Esophagus mucosa (tissue), 1 donor: ENCODE data around the gene RINL. TPM values are rescaled to one million over a fixed set of nuclear protein-coding genes. Genes with fewer than 3 reads are reported as not detected.

Experiments
- ATAC-seq: fragments of 200-7000 bp; cut with Tn5 transposase; one replicate; pipeline ENCODE4 v1.9.1; 2020
- total RNA-seq: library from RNA; stranded (reverse); gene quantifications from one replicate; pipeline ENCODE4 v1.2.4, GENCODE V29; 2023
- donor health status: DM: yes; HTN: yes; CAD: no.

RINL gene, protein sequence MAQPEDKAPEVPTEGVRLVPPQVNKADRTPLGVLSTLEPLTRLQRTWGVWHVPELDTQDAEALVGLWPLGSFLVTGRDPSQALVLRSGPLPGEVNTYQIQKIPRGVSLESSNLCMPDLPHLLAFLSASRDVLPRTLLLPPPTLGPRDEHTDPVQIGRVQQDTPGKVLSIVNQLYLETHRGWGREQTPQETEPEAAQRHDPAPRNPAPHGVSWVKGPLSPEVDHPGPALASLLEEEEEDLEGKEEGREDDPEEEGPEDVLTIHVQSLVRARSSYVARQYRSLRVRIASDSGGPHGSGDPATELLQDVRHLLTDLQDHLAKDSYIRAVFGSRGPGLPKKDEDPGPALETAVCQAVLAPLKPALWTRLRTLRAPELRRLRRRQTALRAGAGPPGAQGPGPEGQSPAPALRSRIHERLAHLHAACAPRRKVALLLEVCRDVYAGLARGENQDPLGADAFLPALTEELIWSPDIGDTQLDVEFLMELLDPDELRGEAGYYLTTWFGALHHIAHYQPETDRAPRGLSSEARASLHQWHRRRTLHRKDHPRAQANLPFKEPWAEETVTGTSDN
- 7.6 TPM for total RNA-seq

DNA sequence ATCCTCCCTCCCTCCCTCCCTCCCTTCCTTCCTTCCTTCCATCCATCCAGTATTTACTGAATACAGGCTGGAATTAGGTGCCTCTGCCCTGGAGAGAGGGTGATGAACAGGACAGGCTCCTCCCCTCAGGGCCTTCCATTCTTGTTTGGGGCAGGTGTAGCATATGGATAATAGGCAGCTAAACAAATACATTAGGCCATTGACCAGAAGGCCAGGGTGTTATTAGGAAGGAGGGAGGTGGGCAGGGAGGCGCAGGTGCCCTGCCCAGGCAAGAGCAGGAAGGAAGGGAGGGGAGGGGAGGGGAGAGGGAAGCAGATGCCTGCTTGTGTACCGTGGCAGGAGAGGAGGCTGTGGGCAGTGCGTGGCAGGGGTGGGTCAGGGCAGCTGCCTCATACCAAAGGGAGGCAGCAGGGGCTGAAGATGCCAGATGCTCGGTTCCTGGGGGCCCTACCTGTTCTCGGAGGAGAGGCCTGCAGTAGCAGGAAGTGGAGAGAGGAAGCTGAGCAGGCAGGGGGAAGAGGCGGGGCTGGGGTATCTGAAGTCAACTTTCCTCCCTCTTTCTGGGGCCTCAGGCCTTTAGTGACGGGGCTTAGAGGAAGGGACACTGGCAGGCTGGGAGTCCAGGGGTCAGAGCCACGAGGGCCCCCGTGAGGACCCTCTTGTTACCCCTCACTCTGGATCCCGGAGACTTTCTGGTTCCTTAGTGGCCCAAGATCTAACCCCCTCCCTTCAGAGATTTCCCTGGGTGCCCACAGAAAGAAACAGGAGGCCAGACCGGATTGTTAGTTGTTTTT lies at the start of gene RINL:
Gene RINL (minus strand): TSS at position 495 of the 794 bp plus-strand sequence. CDS start 1,533 bp downstream, outside the sequence.
- ATAC-seq: peak; percentile 41

DNA sequence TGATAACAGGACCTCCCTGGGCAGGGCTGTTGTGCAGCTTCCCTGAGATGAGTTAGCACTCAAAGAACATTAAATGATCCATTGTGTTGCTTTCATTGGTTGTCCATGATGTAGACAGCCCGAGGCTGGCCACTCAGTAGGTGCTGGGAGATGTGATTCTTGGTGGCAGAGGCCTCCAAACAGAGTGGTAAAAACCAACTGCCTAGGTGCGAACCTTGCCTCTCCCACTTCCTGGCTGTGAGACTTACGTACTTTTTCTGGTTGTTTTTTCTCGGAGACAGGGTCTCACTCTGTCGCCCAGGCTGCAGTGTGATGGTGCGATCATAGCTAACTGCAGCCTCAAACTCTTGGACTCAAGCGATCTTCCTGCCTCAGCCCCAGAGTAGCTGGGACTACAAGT lies 46.3 kb upstream of the RINL start:
- ATAC-seq: no peak

DNA sequence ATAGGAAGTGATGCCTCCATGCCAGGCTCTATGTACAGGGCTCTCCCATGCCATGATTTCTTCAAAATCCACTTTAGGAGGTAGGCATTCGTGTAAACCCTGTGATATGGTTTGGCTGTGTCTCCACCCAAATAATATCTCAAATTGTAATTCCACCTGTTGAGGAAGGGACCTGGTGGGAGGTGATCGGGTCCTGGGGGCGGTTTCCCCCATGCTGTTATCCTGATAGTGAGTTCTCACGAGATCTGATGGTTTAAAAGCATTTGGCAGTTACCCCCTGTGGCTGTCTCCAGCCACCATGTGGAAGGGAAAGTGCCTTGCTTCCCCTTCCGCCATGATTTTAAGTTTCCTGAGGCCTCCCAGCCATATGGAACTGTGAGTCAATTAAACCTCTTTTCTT lies 44.4 kb upstream of the RINL start:
- ATAC-seq: no peak

DNA sequence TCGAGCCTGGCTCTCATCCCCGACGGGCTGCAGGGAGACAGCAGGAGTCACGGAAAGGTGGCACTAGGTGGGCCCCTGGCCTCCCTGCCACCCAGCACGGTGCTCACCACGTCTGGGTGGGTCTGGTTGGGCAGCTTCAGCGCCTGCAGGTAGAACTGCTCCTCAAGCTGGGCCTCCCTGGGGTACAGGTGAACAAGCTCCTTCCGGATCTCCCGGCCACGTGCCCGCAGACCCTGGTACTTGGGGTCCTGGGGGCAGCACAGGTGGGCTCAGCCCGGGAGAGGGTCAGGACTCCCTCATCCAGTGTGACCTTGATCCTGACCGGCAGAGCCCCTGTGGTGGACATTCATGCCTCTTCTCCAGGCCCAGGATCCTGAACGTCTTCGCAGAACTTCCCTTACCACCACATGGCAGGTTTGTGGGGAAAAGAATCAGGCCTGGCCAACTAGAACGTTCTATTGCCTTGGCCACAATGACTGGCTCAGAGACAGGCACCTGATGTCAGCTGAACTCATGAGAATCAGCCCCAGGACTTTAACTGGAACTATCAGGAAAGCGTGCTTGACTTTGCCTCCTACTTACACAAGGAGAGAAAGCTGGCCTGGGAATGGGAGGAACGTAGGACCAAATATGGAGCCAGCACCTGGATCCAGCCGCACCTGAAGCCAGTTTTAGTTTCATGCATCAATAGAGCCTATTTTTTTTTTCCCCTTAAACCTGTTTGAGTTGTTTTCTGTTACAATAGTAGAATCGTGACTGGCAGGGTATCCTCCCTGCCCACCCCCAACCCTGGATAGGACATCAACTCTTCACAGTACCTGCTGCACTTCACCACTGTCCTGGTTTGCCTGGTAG lies 43.6 kb upstream of the RINL start:
- no peak for ATAC-seq

DNA sequence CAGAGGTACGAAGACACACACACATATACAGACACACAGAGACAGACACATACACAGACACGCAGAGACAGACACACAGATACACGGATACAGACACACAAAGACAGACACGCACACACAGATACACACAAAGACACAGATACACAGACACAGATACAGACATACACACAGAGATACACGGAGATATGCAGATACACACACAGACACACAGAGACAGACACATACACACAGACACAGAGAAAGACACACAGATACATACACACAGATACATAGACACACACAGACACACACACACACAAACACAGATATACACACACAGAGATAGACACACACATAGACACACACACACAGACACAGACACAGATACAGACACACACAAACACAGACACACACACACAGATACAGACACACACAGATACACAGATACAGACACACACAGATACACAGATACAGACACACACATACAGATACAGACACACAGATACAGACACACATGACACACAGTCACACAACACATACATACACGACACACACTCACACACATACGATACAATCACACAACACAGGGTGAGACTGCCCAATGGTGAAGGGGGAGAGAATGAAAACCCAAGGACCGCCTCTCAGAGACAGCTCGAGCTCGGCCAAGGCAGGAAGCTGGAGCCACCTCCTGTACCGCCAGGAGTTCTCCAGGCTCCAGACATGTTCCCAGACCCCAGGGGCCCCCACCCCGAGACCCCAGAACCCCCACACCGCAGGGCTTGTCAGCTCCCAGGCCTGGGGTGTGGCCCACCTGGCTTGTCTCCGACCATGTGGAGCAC lies 42.7 kb upstream of the RINL start:
- no peak for ATAC-seq

DNA sequence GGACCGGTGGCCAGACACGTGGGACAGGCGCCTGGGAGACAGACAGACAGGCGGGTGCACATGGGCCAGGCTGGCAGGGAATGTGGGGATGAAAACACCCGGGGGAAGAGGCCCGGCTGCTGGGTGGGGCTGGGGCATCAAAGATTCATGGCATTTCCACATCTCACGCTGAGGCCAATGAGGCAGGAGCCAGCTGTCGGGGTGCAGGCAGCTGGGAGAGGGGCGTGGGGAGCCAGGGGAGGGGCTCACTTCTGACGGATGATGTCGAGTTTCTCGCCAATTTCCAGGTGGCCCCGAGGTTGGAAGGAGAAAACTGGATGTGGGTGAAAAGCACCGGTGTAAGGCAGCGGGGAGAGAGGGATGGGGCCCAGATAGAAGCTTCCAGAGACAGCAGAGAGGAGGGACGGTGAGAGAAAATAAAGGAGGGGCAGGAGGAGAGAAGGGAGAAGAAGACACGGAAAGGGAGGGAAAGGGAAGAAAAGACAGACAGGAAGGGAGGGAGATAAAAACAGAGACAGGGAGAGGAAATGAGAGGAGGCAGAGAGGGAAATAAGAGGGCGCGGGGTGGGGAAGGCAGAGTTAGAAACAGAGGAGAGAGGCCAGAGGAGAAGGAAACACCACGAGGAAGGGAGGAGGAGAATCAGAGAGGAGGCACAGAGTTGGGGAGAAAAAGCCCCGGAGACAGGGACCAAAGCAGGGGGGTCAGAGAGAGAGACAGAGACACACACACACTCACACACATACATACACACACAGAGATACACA lies 41.9 kb upstream of the RINL start:
- ATAC-seq: no peak

DNA sequence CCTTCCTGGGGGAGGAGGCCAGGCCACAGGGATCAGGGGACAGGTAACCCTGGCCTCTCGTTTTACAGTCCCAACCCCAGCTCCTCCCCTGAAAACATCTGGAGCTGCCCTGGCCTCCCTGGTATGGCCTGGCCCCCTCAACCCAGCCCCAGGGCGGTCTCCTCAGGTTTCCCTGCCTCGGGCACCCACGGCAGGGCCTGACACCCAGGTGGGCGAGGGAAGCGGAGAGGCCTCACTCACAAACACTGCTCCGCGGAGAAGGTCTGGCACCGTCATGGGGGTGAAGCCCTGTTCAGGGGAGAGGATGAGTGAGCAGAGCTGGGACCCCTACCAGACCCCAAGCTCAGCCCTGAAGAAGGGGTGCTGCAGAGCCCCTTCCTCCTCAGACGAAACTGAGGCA lies 40.5 kb upstream of the RINL start:
- ATAC-seq: no peak

DNA sequence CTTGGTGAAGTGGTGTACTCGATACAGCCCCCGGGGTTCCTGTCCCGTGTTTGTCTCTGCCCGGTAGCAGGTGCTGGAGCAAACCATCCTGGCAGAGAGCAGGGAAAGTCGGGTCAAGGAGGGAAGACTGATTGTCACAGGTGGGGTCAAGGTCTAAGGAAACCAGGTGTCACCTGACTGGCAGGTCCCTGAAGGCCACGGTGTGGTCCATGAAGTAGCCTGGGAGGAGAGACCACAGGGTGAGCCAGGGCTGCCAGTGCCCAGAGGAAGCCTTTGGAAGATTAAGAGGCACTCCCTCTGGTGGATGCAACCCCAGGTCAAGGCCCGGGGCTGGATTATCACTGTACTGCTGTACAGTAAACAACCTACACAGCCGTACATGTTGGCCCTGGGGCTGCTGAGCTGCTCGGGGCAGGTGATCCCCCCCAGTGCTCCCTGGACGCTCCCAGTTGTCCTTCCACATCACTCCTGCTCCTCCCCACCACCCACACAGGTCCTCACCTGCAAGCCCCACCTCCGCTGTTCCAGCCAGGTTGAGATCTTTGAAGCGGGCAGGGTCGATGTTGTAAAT lies 39.9 kb upstream of the RINL start:
- peak; percentile 53 for ATAC-seq

DNA sequence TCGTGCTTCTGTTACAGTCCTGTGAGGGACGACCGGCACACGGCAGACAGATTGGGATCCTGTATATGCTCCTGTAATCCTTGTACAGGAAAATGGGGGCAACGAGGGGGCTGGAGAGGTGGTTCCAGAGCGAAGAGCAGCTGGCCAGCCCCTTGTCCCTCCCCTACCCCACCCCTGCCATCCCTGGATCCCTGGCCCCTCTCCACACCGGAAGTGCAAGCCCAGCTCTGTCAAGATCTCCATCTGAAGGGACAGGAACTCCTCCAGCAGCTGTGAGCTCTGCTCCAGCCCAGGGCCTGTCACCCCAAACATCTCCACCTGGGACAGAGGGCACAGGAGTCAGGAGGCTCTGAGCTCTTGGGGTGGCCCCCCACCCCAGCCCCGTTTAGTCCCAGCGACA lies 39.4 kb upstream of the RINL start:
- ATAC-seq: no peak

DNA sequence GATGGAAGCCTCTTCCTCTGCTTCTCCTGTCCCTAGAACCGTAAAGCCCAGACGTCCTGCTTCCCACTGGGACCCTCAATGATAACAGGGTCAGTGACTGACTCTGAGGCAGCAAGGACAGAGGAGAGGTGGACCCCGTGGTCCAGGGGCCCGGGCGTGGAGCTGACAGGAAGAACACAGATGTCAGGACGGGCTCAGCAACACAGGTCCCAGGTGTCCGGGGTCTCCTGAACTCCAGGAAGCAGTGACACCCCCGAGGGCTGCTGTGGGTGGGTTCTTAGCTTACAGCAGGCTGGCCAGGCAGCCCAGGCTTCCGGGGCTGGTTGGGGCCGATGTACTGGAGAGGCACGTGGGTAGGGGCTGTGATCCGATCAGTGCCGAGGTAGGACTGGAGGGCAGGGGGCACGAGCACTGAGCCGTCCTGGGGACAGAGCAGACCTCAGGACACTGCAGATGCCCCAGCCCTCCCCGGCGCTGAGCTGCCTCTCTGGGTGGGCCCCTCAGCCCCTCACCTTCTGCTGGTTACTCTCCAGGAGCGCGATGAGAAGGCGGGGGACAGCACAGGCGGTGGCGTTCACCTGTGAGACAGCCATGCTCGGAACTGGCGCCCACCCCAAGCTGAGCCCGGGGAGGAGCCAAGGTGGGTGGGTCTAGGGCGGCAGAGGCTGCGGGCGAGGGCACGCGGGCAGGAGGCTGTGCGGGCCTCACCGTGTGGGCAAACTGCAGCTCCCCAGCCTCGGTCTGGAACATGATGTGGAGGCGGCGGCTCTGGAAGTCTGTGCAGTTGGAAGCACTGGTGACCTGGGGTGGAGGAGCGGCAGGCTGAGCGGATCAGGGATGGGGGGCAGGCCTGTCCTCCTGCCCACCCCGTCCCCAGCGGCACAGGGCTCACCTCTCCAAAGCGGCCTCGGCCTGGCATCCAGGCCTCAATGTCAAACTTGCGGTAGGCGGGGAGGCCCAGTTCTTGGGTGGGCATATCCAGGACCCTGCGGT lies 37.5 kb upstream of the RINL start:
- ATAC-seq: no peak

DNA sequence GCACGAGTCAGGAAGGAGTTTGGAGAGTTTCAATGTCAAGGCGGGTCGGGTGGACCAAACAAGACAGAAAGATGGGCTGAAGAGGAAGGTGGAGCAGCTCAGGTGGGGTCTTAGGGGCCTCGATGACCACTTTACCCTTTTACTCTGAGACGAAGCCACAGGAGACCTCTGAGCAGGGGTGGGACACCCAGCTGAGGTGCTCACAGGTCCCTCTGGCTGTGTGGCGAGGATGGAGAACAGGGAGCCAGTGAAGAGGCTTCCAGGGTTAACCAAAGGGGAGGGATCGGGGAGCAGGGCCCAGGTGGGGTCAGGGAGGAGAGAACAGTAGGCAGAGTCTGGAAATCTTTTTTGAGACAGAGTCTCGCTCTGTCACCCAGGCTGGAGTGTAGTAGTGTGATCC lies 35.9 kb upstream of the RINL start:
- ATAC-seq: no peak

DNA sequence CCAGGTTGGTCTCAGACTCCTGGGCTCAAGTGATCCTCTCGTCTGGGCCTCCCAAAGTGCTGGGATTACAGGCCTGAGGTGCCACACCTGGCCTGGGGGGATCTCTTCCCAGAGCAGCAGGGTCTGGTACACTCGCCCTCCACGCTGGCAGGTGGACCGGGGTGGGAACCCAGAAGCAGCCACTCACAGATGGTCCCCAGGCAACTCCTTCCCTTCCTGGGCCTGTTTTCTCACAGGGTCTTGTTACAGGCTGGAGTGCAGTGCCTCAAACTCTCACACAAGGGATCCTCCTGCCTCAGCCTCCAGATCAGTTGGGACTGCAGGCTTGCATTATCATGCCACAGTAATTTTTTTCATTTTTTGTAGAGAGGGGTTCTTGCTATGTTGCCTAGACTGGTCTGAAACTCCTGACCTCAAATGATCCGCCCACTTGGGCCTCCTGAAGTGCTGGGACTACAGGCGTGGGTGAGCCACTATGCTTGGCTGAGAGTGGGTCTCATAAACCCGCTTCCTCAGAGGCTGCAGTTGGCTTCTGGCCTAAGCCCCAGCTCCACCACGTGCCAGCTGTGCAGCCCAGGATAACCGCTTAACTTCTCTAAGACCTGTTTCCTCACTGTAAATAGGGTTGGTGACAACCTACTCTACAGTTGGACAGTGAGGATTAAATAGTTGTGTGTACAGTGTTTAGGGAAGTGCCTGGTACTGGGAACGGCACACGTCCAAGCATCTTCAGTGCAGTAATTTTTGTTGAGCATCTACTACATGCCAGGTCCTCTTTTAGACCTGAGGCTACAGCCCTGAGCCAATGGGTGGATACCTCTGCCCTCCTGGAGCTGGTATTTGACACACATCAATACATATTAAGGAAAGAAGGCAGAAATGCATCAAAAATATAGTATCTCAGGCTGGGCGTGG lies 34.8 kb upstream of the RINL start:
- ATAC-seq: no peak

DNA sequence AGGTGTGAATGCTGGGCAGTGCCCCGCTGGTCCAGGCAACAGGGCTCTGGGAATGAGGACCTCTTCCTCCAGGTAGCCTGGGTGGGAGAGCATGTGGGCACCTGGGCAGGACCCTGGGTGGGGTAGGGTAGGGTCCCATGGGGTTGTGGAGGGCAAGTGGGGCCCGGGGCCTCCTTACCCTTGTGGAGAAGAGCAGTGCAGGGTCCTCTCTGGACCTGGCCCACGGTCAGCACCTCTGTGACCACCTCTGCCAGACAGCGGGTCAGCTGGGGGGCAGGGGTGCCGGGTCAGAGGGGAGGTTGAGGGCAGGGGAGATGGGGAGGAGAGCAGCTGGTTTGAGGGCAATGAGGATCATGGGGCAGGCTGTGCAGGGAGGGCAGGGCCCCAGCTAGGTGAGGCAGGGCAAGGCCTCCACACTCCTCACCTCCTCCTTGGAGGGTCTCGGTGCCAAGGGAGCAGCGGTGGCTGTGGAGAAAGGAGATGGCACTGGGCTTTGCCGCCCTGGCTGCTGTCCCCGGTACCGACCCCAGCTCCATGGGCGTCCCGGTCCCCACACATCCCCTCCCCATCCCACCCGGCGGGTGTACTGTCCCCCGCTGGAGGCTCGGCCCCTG lies 33.4 kb upstream of the RINL start:
- no peak for ATAC-seq

DNA sequence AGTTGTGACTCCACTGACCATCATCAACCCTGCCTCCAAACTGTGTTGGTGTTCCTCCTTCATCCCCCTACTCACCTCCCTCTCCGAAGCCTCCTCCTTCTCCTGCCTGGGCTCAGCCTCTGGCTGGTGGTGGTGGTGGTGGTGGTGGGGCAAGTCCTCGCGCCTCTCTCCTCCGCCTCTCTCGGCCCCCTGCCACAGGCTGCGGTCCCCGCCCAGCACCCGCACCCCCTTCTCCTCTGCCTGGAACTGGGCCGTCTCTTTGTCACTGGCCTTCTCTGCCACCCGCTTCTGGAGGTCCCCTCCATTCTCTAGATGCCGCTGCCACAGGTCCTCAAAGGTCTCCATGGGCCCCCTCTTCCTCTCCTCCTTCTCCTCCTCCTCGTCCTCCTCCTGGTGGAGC lies 32.4 kb upstream of the RINL start:
- ATAC-seq: no peak

DNA sequence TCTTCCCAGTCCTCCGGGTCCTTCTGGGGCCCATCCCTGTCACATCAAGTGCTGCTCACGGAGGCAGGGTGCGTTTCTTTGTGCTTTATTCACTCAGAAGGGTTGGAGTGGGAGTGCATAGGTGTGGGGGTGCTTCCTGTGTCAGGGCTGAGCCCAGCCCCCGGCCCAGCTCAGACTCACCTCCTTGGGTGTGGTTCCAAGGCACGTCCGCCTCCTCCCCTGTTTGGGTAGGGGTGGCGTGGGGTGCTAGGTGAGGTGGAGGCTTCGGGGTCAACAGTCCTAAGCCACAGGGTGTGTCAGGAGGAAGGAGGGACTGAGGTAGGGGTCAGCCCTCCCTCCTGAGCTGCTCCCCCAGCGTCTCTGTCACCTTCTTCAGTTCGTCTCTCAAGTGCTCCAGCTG lies 30.8 kb upstream of the RINL start:
- no peak for ATAC-seq

DNA sequence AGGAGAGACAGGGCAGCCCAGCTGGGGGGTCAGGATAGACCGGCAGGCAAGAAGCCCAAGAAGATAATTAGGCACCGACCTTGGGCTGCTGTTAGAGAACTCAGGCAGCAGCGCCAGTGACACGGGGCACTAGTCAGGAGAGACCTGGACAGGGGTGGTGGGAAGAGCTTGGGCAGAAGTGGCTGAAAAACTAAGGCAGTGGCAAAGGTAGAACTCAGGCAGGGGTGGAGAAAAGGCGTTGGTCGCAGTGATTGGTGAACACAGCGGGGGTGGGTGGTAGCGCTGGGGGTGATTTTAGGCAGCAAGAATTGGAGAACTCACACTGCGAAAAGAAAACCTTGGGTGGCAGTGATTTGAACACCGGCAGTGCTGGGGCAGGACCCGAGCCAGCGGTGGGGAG lies 29.6 kb upstream of the RINL start:
- ATAC-seq: no peak

DNA sequence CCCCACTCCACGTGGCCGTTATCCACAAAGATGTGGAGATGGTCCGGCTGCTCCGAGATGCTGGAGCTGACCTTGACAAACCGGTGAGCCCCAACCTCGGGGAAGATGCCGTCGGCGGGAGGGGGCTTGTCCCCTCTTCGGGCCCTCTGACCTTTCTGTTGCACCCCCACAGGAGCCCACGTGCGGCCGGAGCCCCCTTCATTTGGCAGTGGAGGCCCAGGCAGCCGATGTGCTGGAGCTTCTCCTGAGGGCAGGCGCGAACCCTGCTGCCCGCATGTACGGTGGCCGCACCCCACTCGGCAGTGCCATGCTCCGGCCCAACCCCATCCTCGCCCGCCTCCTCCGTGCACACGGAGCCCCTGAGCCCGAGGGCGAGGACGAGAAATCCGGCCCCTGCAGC lies 29.2 kb upstream of the RINL start:
- no peak for ATAC-seq

DNA sequence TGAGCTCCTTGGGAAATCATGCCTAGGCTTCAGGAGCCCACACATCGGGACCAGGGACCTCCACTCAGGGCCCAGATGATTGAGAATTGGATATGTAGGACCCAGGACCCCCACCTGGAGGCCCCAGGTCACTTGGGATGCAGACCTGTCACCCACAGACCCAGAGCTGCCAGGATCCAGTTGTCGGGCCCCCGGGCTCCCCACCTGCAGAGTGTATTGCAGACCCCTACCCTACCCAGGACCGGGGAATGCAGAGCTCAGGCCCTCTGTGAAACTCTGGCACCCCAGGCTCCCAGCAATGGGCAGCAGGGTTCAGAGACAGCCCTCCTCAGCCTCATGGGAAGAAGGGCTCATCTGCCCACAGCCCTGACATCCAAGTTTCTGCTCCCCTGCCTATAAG lies 27.5 kb upstream of the RINL start:
- no peak for ATAC-seq
